22Rv1 (cell line): ENCODE measurements around the gene SUGP2.

ENCODE experiments used
- CTCF ChIP-seq: fragments of 450-650 bp; IDR thresholded peaks from 2 replicates; pipeline ENCODE4 v1.5.1; 2017; ENCODE audit warnings: mild to moderate bottlenecking
- ZFX ChIP-seq: fragments of 450-650 bp; IDR thresholded peaks from 2 replicates; pipeline ENCODE4 v1.6.1; 2017; ENCODE audit warnings: antibody characterized with exemption, borderline replicate concordance

DNA sequence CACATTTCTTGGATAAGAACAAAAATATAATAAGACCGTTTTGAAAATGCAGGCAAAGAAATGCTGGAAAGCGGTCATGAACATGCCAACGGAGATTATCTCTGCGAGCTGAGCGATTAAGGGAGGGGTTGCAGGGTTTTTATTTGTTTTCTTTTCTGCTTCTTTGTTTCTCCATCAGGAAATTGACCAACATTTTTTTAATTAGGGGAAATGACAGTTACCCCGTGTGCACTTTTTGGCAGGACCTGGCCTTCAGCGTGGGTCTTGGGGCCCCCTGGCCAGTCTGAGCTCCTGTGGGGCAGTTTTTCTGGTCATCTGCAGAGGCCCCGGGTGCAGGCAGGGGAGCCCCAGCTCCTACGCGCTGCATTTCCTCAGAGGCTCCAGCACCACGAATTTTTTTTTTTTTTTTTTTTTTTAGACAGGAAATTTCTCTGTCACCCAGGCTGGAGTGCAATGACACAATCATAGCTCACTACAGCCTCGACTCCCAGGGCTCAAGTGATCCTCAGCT is 61.0 kb downstream of the SUGP2 start:
- TF ChIP-seq CTCF: no peak
- TF ChIP-seq ZFX: no peak
